Cardiac fibroblast (primary cell): ENCODE results near the gene THOC2.
"Not testable (repeated sequence)": the region's sequence is repeated elsewhere in the genome, so short reads cannot be mapped to it uniquely, and the experiment has no call there.

Source experiments
- DNase-seq, 2 donors: peaks; one replicate each; pipeline versions ENCODE4 v3.0.0 to v3.0.0-alpha.2; 2010; ENCODE audit warnings: low read depth in 2 of 2
- H3K4me3 ChIP-seq, 2 donors: replicated peaks in 1 of 2; 1 replicate in 1 of 2; 2 replicates in 1 of 2; pipeline ENCODE4 v1.5.1; 2011; ENCODE audit warnings: low read depth in 2 of 2, low read length in 2 of 2, mild to moderate bottlenecking in 2 of 2, moderate library complexity in 1 of 2
- TF ChIP-seq, protein P1 (sequence below): IDR thresholded peaks from one replicate; pipeline ENCODE4 v1.5.1; 2011; ENCODE audit warnings: low read depth, mild to moderate bottlenecking, low read length, inconsistent platforms

The THOC2 gene

DNA sequence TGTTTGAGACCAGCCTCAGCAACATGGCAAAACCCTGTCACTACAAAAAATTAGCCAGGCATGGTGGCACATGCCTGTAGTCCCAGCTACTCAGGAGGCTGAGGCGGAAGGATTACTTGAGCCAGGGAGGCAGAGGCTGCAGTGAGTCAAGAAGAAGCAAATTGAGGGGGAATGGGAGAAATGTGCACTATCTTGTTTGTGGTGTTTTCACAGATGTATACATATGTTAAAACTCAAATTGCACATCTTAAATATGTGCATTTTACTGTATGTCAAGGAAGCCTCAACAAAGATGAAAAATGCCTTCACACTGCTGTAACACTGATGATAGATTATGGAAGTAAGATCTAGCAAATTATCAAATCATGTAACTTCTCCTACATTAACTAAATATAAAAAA is 44.3 kb downstream of the THOC2 start:
- H3K4me3 ChIP-seq = no peak overlapping the region
- no peak for DNase-seq
- TF ChIP-seq, protein P1, sequence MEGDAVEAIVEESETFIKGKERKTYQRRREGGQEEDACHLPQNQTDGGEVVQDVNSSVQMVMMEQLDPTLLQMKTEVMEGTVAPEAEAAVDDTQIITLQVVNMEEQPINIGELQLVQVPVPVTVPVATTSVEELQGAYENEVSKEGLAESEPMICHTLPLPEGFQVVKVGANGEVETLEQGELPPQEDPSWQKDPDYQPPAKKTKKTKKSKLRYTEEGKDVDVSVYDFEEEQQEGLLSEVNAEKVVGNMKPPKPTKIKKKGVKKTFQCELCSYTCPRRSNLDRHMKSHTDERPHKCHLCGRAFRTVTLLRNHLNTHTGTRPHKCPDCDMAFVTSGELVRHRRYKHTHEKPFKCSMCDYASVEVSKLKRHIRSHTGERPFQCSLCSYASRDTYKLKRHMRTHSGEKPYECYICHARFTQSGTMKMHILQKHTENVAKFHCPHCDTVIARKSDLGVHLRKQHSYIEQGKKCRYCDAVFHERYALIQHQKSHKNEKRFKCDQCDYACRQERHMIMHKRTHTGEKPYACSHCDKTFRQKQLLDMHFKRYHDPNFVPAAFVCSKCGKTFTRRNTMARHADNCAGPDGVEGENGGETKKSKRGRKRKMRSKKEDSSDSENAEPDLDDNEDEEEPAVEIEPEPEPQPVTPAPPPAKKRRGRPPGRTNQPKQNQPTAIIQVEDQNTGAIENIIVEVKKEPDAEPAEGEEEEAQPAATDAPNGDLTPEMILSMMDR = no peak

DNA sequence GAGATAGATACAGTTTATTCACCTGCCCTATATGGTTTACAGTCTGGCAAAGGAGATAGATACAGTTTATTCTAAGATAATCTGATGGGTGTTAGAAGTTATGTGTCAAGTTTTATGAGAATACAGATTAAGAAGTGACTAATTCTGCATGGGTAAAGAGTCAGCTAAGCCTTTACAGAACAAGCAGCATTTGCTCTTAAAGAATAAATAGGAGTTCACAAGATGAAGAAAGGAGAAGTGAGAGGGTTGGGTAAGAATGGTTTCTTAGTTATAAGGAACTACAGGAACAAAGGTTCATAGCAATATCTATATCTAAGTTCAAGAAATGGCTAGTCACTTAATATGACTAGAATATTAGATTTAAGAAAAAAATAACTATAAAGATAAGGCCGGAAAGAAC is 47.6 kb downstream of the THOC2 start:
- H3K4me3 ChIP-seq = no peak overlapping the region
- DNase-seq = no peak
- TF ChIP-seq, protein P1 = no peak

DNA sequence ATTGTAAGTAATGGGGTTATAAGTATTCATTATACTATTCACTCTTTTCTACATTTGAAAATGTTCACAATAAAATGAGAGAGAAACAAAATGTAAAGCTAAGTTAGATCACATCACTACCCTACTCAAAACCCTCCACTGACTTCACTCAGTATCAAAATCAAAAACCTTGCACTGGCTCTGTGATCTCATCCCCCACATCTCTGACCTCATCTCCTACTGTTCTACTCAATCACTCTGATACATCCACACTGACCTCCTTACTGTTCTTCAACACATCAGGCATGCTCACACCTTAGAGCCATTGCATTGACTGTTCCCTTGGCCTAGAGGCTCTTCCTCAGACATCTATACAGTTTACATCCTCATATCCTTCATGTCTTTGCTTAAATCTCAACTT is 50.7 kb downstream of the THOC2 start:
- no peak for DNase-seq
- TF ChIP-seq, protein P1 = no peak
- no peak overlapping the region for H3K4me3 ChIP-seq

DNA sequence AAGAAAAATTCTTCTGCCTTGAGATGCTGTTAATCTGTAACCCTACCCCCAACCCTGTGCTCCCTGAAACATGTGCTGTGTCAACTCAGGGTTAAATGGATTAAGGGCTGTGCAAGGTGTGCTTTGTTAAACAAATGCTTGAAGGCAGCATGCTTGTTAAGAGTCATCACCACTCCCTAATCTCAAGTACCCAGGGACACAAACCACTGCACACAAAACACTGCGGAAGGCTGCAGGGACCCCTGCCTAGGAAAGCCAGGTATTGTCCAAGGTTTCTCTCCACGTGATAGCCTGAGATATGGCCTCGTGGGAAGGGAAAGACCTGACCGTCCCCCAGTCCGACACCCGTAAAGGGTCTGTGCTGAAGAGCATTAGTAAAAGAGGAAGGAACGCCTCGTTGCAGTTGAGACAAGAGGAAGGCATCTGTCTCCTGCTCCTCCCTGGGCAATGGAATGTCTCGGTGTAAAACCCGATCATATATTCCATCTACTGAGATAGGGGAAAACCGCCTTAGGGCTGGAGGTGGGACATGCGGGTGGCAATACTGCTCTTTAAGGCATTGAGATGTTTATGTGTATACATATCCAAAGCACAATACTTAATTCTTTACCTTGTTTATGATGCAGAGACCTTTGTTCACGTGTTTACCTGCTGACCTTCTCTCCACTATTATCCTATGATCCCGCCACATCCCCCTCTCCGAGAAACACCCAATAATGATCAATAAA is 53.0 kb downstream of the THOC2 start:
- DNase-seq, H3K4me3 ChIP-seq: not testable (repeated sequence)

DNA sequence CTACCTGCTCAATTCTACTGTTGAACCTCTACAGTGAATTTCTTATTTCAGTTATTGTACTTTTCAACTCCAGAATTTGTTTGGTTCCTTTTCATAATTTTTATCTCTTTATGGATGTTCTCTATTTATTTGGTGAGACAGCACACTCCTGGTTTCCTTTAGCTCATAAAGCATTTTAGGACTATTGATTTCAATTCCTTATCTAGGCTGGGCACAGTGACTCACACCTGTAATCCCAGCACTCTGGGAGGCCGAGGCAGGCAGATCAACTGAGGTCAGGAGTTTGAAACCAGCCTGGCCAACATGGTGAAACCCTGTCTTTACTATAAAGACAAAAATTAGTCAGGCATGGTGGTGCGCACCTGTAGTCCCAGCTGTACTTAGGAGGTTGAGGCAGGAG is 57.7 kb downstream of the THOC2 start:
- TF ChIP-seq, protein P1 = no peak
- no peak for DNase-seq
- H3K4me3 ChIP-seq = no peak overlapping the region

DNA sequence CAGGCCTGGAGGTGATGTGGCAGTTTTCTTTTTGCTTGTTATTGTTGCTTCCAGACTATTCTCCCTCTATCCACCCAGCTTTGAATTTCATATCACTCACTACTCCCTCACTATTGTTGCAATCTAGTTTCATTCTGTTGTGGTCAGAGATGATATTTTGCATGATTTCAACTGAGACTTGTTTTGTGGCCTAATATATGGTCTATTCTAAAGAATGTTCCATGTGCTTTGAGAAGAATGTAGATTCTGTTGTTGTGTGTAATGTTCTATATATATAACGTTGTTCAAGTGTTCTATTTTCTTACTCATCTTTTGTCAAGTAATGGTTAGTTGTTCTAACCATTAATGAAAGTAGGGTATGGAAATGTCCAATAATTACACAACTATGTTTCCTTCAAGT is 59.0 kb downstream of the THOC2 start:
- TF ChIP-seq, protein P1 = no peak
- peak in 1 of 2 donors; percentile 29 for DNase-seq
- no peak overlapping the region for H3K4me3 ChIP-seq

DNA sequence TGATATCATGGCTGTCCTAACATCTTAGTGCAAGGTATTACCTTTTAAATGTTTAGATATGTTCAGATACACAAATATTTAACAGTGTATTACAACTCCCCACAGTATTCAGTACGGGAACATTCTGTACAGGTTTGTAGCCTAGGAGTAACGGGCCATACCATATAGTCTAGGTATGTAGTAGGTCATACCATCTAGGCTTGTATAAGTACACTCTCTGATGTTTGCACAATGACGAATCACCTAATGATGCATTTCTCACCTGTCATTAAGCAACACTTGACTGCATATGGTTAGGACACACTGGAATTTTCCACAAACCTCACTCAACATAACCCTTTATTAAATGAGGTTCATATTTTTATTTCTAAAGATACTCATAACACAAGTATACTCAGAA is 67.7 kb downstream of the THOC2 start:
- H3K4me3 ChIP-seq = no peak overlapping the region
- DNase-seq = peak in 1 of 2 donors; percentile 66
- TF ChIP-seq, protein P1 = no peak

DNA sequence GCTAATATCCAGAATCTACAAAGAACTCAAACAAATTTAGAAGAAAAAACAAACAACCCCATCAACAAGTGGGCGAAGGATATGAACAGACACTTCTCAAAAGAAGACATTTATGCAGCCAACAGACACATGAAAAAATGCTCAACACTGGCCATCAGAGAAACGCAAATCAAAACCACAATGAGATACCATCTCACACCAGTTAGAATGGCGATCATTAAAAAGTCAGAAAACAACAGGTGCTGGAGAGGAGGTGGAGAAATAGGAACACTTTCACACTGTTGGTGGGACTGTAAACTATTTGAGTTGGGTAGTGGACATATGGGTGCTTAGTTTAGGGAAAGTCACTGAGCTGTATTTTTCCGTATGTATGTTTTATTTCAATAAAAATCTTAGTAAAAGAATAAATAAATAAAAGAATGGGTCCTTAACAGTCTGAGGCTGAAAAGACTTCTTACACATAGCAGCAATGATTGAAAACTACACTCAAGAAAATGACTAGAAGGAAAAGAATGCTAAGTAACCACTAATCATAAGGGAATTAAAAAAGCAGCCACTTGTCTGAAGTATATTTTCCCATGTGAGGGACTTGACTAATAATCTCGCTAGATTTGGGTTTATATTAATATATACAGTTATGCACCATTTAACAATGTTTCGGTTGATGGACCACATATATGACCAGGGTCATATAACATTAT is 68.2 kb downstream of the THOC2 start:
- H3K4me3 ChIP-seq = not testable (repeated sequence)
- peak; percentile 14 to 61 for DNase-seq

DNA sequence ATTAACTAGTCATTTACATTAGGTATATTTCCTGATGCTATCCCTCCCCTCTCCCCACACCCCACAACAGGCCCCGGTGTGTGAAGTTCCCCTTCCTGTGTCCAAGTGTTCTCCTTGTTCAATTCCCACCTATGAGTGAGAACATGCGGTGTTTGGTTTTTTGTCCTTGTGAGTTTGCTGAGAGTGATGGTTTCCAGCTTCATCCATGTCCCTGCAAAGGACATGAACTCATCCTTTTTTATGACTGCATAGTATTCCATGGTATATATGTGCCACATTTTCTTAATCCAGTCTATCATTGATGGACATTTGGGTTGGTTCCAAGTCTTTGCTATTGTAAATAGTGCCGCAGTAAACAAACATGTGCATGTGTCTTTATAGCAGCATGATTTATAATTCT is 69.1 kb downstream of the THOC2 start:
- H3K4me3 ChIP-seq, DNase-seq: not testable (repeated sequence)

DNA sequence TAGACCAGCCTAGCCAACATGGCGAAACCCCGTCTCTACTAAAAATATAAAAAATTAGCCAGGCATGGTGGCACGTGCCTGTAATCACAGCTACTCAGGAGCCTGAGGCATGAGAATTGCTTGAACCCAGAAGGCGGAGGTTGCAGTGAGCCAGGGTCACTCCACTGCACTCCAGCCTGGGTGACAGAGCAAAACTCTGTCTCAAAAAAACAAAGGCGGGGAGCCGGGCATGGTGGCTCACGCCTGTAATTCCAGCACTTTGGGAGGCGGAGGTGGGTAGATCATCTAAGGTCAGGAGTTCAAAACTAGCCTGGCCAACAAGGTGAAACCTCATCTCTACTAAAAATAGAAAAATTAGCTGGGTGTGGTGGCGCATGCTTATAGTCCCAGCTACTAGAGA is 76.3 kb downstream of the THOC2 start:
- not testable (repeated sequence) for DNase-seq, H3K4me3 ChIP-seq

DNA sequence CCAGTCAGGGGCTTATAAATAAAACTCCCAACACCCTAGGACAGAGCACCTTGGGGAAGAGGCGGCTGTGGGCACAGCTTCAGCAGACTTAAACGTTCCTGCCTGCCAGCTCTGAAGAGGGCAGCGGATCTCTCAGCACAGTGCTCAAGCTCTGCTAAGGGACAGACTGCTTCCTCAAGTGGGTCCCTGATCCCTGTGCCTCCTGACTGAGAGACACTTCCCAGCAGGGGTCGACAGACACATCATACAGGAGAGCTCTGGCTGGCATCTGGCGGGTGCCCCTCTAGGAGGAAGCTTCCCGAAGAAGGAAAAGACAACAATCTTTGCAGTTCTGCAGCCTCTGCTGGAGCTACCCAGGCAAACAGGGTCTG is 84.1 kb downstream of the THOC2 start:
- not testable (repeated sequence) for DNase-seq, H3K4me3 ChIP-seq
